Effector memory CD4-positive, alpha-beta T cell (primary cell): ENCODE data around the gene DCAF12.
"Not testable (repeated sequence)": the region's sequence is repeated elsewhere in the genome, so short reads cannot be mapped to it uniquely, and the experiment has no call there.

Experiments used
- DNase-seq, 3 donors: peaks; one replicate each; pipeline ENCODE4 v3.0.0-alpha.2; 2020
- H3K27ac ChIP-seq: 2 replicates; pipeline ENCODE4 v1.7.0; 2013; ENCODE audit warnings: mild to moderate bottlenecking, low read length, moderate library complexity; ENCODE audit not compliant: insufficient read depth, poor library complexity, severe bottlenecking
- H3K27me3 ChIP-seq: replicated peaks from 2 replicates; pipeline ENCODE4 v1.7.0; 2013; ENCODE audit warnings: mild to moderate bottlenecking, low read length; ENCODE audit not compliant: insufficient read depth, control insufficient read depth, poor library complexity, severe bottlenecking
- H3K36me3 ChIP-seq: 2 replicates; pipeline ENCODE4 v1.7.0; 2013; ENCODE audit warnings: mild to moderate bottlenecking, low read length, moderate library complexity; ENCODE audit not compliant: control insufficient read depth, insufficient read depth
- H3K4me1 ChIP-seq: 2 replicates; pipeline ENCODE4 v1.7.0; 2013; ENCODE audit warnings: low read length, mild to moderate bottlenecking; ENCODE audit not compliant: control insufficient read depth, insufficient read depth, poor library complexity, severe bottlenecking
- H3K4me3 ChIP-seq: 2 replicates; pipeline ENCODE4 v1.7.0; 2013; ENCODE audit warnings: low read length, low read depth, mild to moderate bottlenecking; ENCODE audit not compliant: insufficient read depth, poor library complexity, severe bottlenecking
- H3K9me3 ChIP-seq: 2 replicates; pipeline ENCODE4 v1.7.0; 2013; ENCODE audit warnings: mild to moderate bottlenecking, low read length, moderate library complexity; ENCODE audit not compliant: control insufficient read depth

DCAF12 gene

DNA sequence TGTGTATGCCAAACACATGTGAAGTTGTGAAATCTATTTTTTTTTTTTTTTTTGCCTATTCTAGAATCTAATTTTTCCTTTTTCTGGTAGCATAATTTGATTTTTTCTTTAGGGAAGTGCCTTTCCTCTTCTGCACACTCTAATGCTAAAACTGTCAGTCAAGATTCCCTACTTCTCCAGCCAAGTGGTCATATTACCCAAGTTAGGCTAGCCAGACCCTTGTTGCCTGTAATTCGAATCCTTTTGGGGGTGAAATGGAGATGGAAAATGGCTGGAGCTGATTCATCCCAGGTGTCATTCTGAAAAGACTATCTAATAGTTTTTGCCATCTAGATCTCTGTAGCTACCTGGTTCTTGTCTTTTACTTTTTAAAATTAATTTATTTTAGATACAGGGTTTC is 27.6 kb upstream of the DCAF12 start:
- Histone ChIP-seq H3K27ac (no peak overlapping the region), H3K4me1 (no peaks in the 10 kb centered on the region), H3K4me3 (no peak overlapping the region), H3K36me3 (no peaks in the 10 kb centered on the region), H3K9me3 (no peaks in the 10 kb centered on the region), H3K27me3 (no peaks in the 10 kb centered on the region)
- no peak for DNase-seq

DNA sequence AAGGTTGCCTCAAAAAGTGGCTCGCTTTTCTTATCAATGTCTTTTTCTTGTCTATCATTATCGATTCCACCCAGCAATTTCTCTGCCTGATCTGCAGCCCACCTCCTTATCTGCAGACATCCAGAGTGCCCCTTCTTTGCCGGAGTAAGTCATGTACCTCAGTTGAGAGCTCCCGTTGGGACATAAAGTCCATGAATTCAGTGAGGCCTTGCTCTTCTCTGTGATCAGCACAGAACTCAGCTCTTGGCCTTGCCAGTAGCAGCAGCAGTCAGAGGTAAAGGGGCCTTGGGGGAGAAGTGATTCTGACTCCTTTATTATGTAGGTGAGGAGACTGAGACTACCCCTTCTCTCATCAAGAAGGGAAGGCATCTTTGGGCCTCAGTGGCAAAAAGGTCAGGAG is 24.9 kb upstream of the DCAF12 start:
- no peak for DNase-seq
- no peaks in the 10 kb centered on the region for H3K4me1 ChIP-seq
- no peaks in the 10 kb centered on the region for H3K9me3 ChIP-seq
- H3K36me3 ChIP-seq: no peaks in the 10 kb centered on the region
- no peak overlapping the region for H3K27ac ChIP-seq
- H3K4me3 ChIP-seq: no peak overlapping the region
- no peaks in the 10 kb centered on the region for H3K27me3 ChIP-seq

DNA sequence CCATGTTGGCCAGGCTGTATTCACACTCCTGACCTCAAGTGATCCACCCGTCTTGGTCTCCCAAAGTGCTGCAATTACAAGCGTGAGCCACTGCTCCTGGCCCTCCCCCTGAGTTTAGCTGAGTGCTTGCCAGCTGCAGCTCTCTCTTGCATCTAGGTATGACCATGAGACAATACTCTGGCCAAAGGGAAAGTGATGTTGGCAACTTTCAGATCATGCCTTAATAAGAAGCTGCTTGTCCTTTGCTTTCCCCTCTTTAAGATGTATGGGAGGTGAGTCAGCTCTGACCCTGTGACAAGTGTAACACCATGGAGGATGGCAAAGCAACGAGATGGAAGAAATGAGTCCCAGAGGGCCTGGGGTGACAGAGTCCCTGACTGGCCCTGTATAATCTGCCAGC is 18.7 kb upstream of the DCAF12 start:
- no peak for DNase-seq
- Histone ChIP-seq H3K27ac (no peak overlapping the region), H3K27me3 (no peaks in the 10 kb centered on the region), H3K4me3 (no peak overlapping the region), H3K36me3 (no peaks in the 10 kb centered on the region), H3K9me3 (no peaks in the 10 kb centered on the region), H3K4me1 (no peaks in the 10 kb centered on the region)

DNA sequence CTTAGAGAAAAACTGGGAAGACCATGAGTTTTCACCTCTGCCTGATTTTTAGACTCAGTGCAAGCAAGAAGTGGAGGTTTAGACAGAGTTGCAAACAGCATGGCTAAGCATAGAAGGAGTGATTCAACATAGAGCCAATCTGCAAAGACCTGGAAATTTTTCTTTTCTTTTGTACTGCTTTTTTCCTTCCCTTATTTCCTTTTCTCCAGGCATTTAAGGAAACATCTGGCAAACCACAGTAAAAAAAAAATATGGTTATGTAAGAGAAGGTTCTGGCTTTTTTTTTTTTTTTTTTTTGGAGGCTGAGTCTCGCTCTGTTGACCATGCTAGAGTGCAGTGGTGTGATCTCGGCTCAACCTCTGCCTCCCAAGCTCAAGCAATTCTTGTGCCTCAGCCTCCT is 16.6 kb upstream of the DCAF12 start:
- H3K27ac ChIP-seq: no peak overlapping the region
- no peaks in the 10 kb centered on the region for H3K27me3 ChIP-seq
- H3K4me3 ChIP-seq: no peak overlapping the region
- DNase-seq: no peak
- no peaks in the 10 kb centered on the region for H3K36me3 ChIP-seq
- H3K4me1 ChIP-seq: no peaks in the 10 kb centered on the region
- no peaks in the 10 kb centered on the region for H3K9me3 ChIP-seq

DNA sequence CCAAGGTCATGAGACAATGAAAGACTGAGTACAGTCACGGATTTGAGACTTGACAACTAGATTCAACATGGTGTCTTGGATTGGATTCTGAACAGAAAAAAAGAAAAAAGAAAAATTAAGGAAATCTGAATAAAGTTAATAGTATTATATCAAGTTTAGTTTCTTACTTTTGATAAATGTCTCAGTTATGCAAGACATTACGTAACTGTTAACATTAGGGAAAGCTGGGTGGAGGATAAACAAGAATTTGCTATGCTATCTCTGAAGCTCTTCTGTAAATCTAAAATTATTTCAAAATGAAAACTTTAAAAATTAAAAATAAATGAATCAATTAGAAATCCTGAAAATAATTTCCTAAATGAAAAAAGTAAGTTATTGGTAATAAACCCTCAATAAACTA is 14.4 kb upstream of the DCAF12 start:
- H3K36me3 ChIP-seq: no peaks in the 10 kb centered on the region
- no peaks in the 10 kb centered on the region for H3K27me3 ChIP-seq
- DNase-seq: no peak
- no peaks in the 10 kb centered on the region for H3K4me1 ChIP-seq
- H3K27ac ChIP-seq: no peak overlapping the region
- H3K9me3 ChIP-seq: no peaks in the 10 kb centered on the region
- no peak overlapping the region for H3K4me3 ChIP-seq

DNA sequence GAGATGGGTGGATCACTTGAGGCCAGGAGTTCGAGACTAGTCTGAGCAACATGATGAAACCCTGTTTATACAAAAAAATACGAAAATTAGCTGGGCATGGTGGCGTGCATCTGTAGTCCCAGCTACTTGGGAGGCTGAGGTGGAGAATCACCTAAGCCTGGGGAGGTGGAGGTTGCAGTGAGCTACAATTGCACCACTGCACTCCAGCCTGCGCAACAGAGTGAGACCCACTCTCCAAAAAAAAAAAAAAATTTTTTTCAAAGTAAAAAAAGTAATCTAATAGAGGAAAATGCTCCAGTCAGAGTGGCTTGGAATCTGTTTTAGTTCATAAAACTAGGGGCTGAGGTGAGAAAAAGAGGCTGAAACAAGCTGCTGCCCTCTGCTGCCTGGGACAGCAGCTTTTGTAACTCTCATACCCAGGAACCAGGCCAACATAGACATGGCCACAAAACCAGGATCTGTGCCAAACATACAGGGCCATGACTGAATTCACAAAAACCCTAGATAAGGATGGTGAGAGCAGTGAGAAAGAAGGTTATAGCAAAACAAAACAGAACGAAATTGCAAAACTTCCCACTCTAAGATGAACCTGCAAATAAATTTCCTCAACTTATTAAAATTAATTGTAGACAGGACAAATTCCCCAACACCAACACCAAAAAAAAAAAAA is 13.1 kb upstream of the DCAF12 start:
- Histone ChIP-seq H3K27me3 (no peaks in the 10 kb centered on the region), H3K4me3 (no peak overlapping the region), H3K4me1 (no peaks in the 10 kb centered on the region), H3K36me3 (no peaks in the 10 kb centered on the region), H3K27ac (no peak overlapping the region), H3K9me3 (no peaks in the 10 kb centered on the region)
- DNase-seq: no peak

DNA sequence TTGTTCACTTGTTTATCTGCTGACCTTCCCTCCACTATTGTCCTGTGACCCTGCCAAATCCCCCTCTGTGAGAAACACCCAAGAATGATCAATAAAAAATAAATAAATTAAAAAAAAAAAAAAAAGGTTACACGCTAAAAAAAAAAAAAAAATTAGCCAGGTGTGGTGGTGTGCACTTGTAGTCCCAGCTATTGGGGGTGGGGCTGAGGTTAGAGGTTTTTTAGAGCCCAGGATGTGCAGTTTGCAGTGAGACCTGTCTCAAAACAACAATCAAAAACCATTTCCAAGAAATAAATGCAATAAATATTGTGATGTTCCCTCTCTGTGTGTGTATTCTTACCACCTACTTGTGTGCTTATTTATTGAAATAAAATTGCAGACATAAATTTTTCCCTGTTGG is 12.1 kb upstream of the DCAF12 start:
- H3K36me3 ChIP-seq, H3K4me3 ChIP-seq, DNase-seq, H3K4me1 ChIP-seq, H3K27ac ChIP-seq, H3K27me3 ChIP-seq, H3K9me3 ChIP-seq: not testable (repeated sequence)

DNA sequence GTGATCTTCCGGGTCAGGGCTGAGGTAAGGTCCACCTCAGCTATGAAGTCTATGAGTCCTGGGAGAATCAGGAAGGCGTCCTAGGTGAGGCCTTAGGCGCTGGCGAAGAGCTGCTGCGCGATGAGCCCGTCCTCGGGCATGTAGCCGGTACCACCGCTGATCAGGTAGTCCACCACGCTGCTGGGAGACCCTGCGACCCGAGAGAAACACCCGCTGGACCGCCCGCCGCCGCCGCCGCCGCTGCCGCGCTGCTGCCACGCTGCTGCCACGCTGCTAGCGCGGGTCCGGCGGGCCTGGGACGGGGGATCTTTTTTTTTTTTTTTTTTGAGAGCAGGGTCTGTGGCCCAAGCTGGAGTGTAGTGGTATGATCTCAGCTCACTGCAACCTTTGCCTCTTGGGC is 8.0 kb upstream of the DCAF12 start:
- no peak overlapping the region for H3K27ac ChIP-seq
- no peak overlapping the region for H3K4me3 ChIP-seq
- no peaks in the 10 kb centered on the region for H3K9me3 ChIP-seq
- H3K4me1 ChIP-seq: no peaks in the 10 kb centered on the region
- no peaks in the 10 kb centered on the region for H3K27me3 ChIP-seq
- no peaks in the 10 kb centered on the region for H3K36me3 ChIP-seq
- no peak for DNase-seq

DNA sequence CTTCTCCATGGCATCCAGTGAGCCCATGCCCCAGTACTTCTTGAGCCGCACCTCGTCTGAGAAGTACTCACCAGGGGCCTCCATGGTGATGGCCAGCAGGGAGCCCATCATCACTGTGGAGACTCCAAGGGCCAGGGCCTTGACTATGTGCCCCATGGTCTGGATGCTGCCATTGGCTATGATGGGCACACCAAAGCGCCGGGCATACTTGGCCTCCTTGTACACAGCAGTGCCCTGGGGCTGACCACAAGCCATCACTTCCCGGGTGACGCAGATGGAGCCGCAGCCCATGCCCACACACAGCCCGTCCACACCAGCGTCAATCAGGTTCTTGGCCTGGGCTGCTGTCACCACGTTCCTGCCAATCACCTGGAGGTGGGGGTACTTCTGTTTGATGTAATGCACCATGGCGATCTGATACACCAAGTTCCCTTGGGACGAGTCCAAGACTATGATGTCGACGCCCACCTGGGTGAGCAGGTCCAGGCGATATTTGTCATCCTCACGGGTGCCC is 7.0 kb upstream of the DCAF12 start:
- Histone ChIP-seq H3K36me3 (no peaks in the 10 kb centered on the region), H3K9me3 (no peaks in the 10 kb centered on the region), H3K27me3 (no peaks in the 10 kb centered on the region), H3K4me1 (no peaks in the 10 kb centered on the region), H3K27ac (no peak overlapping the region), H3K4me3 (no peak overlapping the region)
- DNase-seq: no peak

DNA sequence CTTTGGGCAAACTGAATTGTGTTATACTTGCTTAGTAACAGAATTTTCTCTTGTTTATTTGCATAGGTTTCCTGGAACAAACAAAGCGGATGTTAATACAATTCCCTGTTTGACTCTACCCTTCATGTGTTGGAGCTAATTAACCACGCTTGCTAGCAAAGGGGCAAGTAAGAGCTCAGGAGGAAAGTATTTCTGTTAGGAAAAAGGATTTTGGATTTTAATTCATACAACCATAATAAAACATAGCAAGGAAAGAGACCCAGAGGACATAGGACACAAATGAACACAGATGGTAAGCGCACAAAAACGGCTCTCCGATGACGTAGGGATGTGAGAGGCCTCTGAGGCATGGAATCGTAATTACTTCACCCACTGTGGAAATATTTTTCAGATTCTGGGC is 5.1 kb upstream of the DCAF12 start:
- Histone ChIP-seq H3K4me3 (no peak overlapping the region), H3K27ac (no peak overlapping the region), H3K4me1 (no peaks in the 10 kb centered on the region), H3K36me3 (no peaks in the 10 kb centered on the region), H3K9me3 (no peaks in the 10 kb centered on the region), H3K27me3 (no peaks in the 10 kb centered on the region)
- no peak for DNase-seq
